Hepatocyte (in vitro differentiated cells): ENCODE results near the gene SLC13A1. TPM values are rescaled to one million over a fixed set of nuclear protein-coding genes. Genes with fewer than 3 reads are reported as not detected.
A peak's percentile ranks its signal among the peaks of the same experiment; 100 is the strongest.

Experiments used
- DNase-seq: peaks from one replicate; pipeline ENCODE4 v3.0.0-alpha.2; 2016; ENCODE audit warnings: low spot score
- H2AFZ ChIP-seq: fragments of 200-600 bp; sonication (generic); 2 replicates; pipeline ENCODE4 v1.6.0; 2016; ENCODE audit warnings: antibody characterized with exemption, mild to moderate bottlenecking
- H3K27ac ChIP-seq: fragments of 200-600 bp; sonication (generic); 2 replicates; pipeline ENCODE4 v1.5.1; 2016; ENCODE audit warnings: mild to moderate bottlenecking
- H3K27me3 ChIP-seq: fragments of 200-600 bp; sonication (generic); 2 replicates; pipeline ENCODE4 v1.6.1; 2016
- H3K36me3 ChIP-seq: fragments of 200-600 bp; sonication (generic); replicated peaks from 2 replicates; pipeline ENCODE4 v1.5.1; 2016; ENCODE audit warnings: low read depth; ENCODE audit not compliant: insufficient read depth
- H3K4me1 ChIP-seq: fragments of 200-600 bp; sonication (generic); 2 replicates; pipeline ENCODE4 v1.5.1; 2016; ENCODE audit warnings: mild to moderate bottlenecking, moderate library complexity; ENCODE audit not compliant: insufficient read depth
- H3K4me2 ChIP-seq: fragments of 200-600 bp; sonication (generic); 2 replicates; pipeline ENCODE4 v1.6.0; 2016
- H3K4me3 ChIP-seq: fragments of 200-600 bp; sonication (generic); 2 replicates; pipeline ENCODE4 v1.5.1; 2016; ENCODE audit warnings: mild to moderate bottlenecking
- H3K79me2 ChIP-seq: fragments of 200-600 bp; sonication (generic); 2 replicates; pipeline ENCODE4 v1.6.0; 2017; ENCODE audit warnings: mild to moderate bottlenecking
- H3K9me2 ChIP-seq: fragments of 200-600 bp; sonication (generic); replicated peaks from 2 replicates; pipeline ENCODE4 v1.6.0; 2017; ENCODE audit warnings: mild to moderate bottlenecking; ENCODE audit not compliant: insufficient read depth
- H3K9me3 ChIP-seq: fragments of 200-600 bp; sonication (generic); 2 replicates; pipeline ENCODE4 v1.5.1; 2016; ENCODE audit warnings: low read depth, mild to moderate bottlenecking
- H4K20me1 ChIP-seq: fragments of 200-600 bp; sonication (generic); 2 replicates; pipeline ENCODE4 v1.6.0; 2016; ENCODE audit warnings: mild to moderate bottlenecking; ENCODE audit not compliant: insufficient read depth, poor library complexity, severe bottlenecking
- EZH2 ChIP-seq: fragments of 200-600 bp; sonication (generic); IDR thresholded peaks from 2 replicates; pipeline ENCODE4 v1.6.1; 2016; ENCODE audit warnings: antibody characterized with exemption, mild to moderate bottlenecking, borderline replicate concordance
- EZH2phosphoT487 ChIP-seq: fragments of 200-600 bp; sonication (generic); IDR thresholded peaks from one replicate; pipeline ENCODE4 v1.6.1; 2018; ENCODE audit warnings: antibody characterized with exemption, mild to moderate bottlenecking, low read depth, moderate library complexity; ENCODE audit not compliant: unreplicated experiment, severe bottlenecking
- WGBS: methylation state at CpG from one replicate; pipeline ENCODE4 v1.1.6; 2016; ENCODE audit warnings: low lambda C conversion rate; ENCODE audit errors: missing lambda C conversion rate; 5-methylcytosine and 5-hydroxymethylcytosine counted together
- polyA plus RNA-seq: library from polyadenylated mRNA; unstranded; fragments of >200 nt; fragmentation: Nextera tagmentation; extraction: Ambion mirVana; gene quantifications from 2 replicates; pipeline ENCODE4 v1.2.1, GENCODE V29; 2016
- total RNA-seq: library from RNA; depleted of rRNA; stranded (reverse); fragments of >200 nt; gene quantifications from 2 replicates; pipeline ENCODE4 v1.2.3, GENCODE V29; 2014
- TF ChIP-seq, protein P1 (sequence below): fragments of 200-600 bp; sonication (generic); IDR thresholded peaks from 2 replicates; pipeline ENCODE4 v1.5.1; 2016; ENCODE audit warnings: antibody characterized with exemption, mild to moderate bottlenecking; ENCODE audit not compliant: poor library complexity

The SLC13A1 gene
- total and polyA plus RNA-seq, 2 experiments from 2014 or later, result 0.07 TPM; not detected in 1

DNA sequence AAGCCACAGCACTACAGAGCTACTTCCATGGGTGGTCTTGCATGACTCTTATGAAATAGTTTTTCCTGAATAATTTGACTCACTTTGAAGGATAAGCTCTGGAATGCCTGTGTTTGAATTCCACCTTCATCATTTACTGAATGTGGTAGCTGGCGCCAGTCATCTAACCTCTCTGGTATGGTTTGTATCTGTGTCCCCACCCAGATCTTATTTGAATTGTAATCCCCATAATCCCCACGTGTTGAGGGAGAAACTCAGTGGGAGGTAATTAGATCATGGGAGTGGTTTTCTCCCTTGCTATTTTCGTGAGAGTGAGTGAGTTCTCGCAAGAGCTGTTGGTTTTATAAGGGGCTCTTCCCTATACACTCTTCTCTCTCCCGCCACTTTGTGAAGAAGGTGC is 11.2 kb upstream of the SLC13A1 start:
- H3K9me2 ChIP-seq, result no peaks in the 10 kb centered on the region
- no peaks in the 10 kb centered on the region for H3K27me3 ChIP-seq
- no peaks in the 10 kb centered on the region for H4K20me1 ChIP-seq
- DNase-seq, result no peak
- WGBS, result 57% methylated on average over 5 of the region's 5 CpGs
- H3K36me3 ChIP-seq, result no peaks in the 10 kb centered on the region
- no peak overlapping the region for H2AFZ ChIP-seq
- no peak overlapping the region for H3K4me3 ChIP-seq
- peak overlapping the region; percentile 45 for H3K27ac ChIP-seq
- no peak for TF ChIP-seq EZH2phosphoT487
- no peak for TF ChIP-seq EZH2
- TF ChIP-seq, protein P1, sequence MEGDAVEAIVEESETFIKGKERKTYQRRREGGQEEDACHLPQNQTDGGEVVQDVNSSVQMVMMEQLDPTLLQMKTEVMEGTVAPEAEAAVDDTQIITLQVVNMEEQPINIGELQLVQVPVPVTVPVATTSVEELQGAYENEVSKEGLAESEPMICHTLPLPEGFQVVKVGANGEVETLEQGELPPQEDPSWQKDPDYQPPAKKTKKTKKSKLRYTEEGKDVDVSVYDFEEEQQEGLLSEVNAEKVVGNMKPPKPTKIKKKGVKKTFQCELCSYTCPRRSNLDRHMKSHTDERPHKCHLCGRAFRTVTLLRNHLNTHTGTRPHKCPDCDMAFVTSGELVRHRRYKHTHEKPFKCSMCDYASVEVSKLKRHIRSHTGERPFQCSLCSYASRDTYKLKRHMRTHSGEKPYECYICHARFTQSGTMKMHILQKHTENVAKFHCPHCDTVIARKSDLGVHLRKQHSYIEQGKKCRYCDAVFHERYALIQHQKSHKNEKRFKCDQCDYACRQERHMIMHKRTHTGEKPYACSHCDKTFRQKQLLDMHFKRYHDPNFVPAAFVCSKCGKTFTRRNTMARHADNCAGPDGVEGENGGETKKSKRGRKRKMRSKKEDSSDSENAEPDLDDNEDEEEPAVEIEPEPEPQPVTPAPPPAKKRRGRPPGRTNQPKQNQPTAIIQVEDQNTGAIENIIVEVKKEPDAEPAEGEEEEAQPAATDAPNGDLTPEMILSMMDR, result no peak
- no peak overlapping the region for H3K4me2 ChIP-seq
- H3K79me2 ChIP-seq, result no peaks in the 10 kb centered on the region
- peaks cover 14% of the 10 kb centered on the region for H3K4me1 ChIP-seq
- no peaks in the 10 kb centered on the region for H3K9me3 ChIP-seq

DNA sequence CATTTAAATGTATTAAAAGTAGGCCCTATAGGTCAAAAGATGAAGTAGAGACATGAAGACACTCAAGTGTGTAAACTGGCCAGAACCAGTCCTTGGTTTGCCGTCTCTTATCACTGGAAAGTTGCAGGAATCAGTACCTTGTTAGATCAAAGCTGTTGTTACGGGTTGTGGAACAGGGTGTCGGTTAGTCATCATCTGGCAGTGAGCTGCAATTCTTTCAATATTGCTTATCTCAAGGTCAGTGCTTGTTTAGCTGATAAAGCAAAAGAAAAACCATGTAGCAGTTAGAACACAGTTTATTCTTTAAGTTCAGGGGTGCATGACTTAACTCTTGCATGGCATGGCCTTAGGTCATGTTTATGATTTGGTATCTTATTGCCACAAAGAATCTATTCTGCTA is 10.0 kb upstream of the SLC13A1 start:
- Histone ChIP-seq H3K36me3 (no peaks in the 10 kb centered on the region), H4K20me1 (no peaks in the 10 kb centered on the region), H3K9me2 (no peaks in the 10 kb centered on the region), H3K4me2 (peak overlapping the region; percentile 51), H2AFZ (no peak overlapping the region), H3K27ac (peak overlapping the region; percentile 70), H3K9me3 (no peaks in the 10 kb centered on the region), H3K4me3 (no peak overlapping the region), H3K4me1 (peaks cover 14% of the 10 kb centered on the region), H3K27me3 (no peaks in the 10 kb centered on the region), H3K79me2 (no peaks in the 10 kb centered on the region)
- peak; percentile 68 for DNase-seq
- 15% methylated on average over 3 of the region's 3 CpGs for WGBS
- TF ChIP-seq EZH2phosphoT487, result no peak
- TF ChIP-seq EZH2, result no peak
- TF ChIP-seq, protein P1, result no peak

DNA sequence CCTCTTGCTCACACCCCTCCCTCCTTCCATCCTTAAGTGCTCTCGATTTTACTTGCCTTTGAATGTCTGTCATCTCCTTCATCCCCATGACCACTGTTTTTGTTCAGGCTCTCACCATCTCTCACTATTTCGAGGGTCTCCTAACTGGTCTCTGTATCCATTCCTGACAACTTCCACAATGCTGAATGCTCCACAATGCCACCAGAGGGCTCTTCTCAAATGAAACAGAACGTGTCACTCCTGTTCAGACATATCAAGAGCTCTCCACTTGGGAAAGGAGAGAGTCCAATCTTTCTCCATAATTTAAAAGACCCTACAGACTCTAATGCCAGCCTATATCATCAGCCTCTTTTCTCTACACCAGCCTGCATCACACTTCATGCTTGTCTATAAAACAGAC is 9.0 kb upstream of the SLC13A1 start:
- H3K79me2 ChIP-seq, result no peaks in the 10 kb centered on the region
- 54% methylated on average over 3 of the region's 3 CpGs for WGBS
- TF ChIP-seq, protein P1, result peak; percentile 49
- no peak for TF ChIP-seq EZH2phosphoT487
- H3K4me3 ChIP-seq, result no peak overlapping the region
- H3K27ac ChIP-seq, result peak overlapping the region; percentile 70
- H3K27me3 ChIP-seq, result no peaks in the 10 kb centered on the region
- peak; percentile 27 for DNase-seq
- peaks cover 14% of the 10 kb centered on the region for H3K4me1 ChIP-seq
- no peaks in the 10 kb centered on the region for H3K9me3 ChIP-seq
- no peaks in the 10 kb centered on the region for H3K9me2 ChIP-seq
- H2AFZ ChIP-seq, result no peak overlapping the region
- no peak overlapping the region for H3K4me2 ChIP-seq
- H3K36me3 ChIP-seq, result no peaks in the 10 kb centered on the region
- no peaks in the 10 kb centered on the region for H4K20me1 ChIP-seq

DNA sequence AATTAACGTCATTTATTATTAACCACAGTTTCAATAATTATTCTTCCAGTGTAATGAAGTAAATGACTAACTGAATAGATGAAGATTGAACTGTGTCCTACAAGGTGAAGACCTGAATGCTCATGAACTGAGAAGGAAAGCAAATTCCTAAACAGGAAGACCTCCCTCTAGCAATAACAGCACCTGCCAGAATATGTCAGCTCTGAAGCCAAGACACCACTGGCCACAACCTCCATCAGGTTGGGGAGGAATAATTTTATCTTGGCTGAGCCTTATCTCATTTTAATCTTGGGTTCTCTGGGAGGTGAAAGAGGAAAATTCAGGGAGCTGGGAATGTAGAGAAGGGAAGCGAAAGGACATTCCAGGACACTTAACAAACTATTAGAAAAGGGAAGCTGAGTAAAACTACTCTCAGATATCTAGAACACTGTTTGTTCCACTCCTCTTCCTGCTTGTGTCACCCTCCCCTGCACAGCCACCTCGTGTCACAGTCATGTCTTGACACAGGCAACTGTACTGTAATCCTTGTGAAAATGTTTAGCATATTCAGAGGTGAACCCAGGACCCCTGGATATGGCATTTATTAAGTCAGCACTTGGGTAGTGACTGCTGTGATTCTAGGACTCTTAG is 4.6 kb upstream of the SLC13A1 start:
- TF ChIP-seq EZH2phosphoT487, result no peak
- no peak for TF ChIP-seq EZH2
- TF ChIP-seq, protein P1, result no peak
- H3K4me3 ChIP-seq, result no peak overlapping the region
- H3K4me1 ChIP-seq, result peaks cover 4% of the 10 kb centered on the region
- no peak overlapping the region for H2AFZ ChIP-seq
- DNase-seq, result no peak
- H3K9me3 ChIP-seq, result no peaks in the 10 kb centered on the region
- no peaks in the 10 kb centered on the region for H3K36me3 ChIP-seq
- no peaks in the 10 kb centered on the region for H3K9me2 ChIP-seq
- no peaks in the 10 kb centered on the region for H4K20me1 ChIP-seq
- no peak overlapping the region for H3K27ac ChIP-seq
- H3K4me2 ChIP-seq, result no peak overlapping the region
- H3K27me3 ChIP-seq, result no peaks in the 10 kb centered on the region
- no peaks in the 10 kb centered on the region for H3K79me2 ChIP-seq
- WGBS, result 79% methylated on average over 3 of the region's 3 CpGs
